Skin of body (tissue), 2 donors: ENCODE data around the gene RNU6-7. TPM values are rescaled to one million over a fixed set of nuclear protein-coding genes. Genes with fewer than 3 reads are reported as not detected.

Source experiments
- DNase-seq: peaks from one replicate; lab custom pipeline; 2025; lab: John Stamatoyannopoulos, UW
- total RNA-seq: library from RNA; depleted of rRNA; stranded (reverse); fragments of >200 nt; gene quantifications from one replicate; pipeline ENCODE4 v1.2.3, GENCODE V29; 2014

RNU6-7 gene
- total RNA-seq, result not detected

DNA sequence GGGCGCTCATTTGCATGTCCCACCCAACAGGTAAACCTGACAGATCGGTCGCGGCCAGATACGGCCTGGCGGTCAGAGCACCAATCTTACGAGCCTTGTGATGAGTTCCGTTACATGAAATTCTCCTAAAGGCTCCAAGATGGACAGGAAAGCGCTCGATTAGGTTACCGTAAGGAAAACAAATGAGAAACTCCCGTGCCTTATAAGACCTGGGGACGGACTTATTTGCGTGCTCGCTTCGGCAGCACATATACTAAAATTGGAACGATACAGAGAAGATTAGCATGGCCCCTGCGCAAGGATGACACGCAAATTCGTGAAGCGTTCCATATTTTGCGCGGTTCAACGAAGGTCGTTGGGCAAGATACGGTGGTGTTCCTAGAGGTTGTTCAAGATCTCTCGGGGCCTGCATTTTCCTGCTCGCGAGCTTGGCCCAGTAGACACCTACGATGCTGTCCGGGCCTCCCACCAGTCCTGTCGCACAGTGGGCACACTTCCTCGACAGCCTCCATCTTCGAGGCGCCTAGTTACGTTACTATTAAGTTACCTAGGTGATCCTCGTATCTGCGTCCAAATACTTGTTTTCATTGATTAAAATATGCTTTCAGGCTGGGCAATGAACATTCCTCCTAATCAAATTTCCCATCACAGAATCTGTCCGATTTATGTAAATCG, at the start of gene RNU6-7:
Gene RNU6-7, plus strand, starts transcription at position 230 of the 675 bp plus-strand sequence.
- DNase-seq, result peak; percentile 25

DNA sequence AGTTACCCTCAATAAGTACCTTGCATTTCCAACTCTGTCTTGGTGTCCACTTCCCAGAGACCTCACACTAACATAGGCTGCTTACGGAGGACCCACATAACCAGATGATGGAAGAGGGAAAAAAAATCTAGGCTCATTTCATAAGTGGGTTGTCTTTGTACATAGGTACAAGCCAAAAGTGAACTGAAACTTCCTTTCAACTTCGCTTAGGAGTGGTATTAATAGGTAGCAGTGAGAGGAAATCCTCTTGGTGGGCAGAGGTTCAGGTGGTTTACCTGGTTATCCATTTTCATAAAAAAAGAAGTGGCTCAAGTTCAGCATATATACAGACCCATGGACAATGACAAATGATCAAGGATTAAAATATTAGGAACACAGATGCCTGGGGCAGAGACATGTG, 35.8 kb upstream of the RNU6-7 start:
- no peak for DNase-seq

DNA sequence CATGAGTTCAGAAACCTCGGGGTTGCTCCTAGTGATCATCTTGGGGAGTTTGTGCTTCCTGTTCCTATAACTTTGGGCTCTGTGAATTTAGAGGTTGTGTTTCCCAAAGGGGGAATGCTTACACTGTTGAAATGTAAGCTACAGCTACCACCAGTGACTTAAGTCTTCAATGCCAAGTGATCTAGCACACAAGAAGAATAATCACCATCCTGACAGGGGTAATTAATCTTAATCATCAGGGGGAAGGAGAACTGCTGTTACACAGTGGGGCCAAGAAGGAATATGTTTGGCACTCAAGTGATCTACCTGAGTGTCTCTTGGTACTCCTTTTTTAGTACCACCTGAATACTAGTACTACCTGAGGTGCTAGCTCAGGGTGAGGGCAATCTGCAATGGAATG, 34.9 kb upstream of the RNU6-7 start:
- DNase-seq, result no peak

DNA sequence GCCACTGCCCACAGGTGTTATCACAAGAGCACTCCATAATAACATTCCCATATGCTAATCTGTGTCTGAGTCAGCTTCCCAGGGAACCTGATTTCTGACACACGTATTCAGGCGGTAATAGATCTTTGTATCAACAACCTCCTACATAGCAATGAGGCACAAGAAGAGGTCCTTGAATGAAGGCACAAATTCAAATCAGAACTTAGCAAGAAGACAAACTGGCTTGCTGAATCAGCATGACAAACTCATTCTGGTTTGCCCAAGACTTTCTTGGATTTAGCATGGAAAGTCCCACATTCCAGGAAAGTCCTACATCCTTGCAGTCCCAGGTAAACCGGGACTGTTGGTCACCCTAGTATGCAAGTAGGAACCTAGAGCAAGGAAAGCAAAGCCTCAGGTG, 33.9 kb upstream of the RNU6-7 start:
- no peak for DNase-seq

DNA sequence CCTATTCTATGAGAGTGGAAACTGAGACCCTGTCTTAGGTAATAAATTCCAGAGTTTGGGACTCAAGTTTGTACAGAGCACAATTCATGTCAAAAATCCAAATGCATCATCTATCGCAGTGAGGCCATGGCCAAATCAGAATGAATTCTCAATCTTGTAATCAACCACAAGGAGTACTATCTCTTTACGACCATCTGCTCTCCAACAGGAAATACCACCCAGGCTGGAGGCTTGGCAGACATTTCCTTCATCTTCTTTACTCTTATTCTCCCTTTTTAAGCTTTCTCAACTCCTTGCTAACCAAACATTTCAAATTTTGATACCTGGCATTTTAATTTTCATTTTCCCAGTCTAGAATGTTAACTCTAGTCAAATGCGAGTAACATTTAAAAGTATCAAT, 32.7 kb upstream of the RNU6-7 start:
- DNase-seq, result no peak

DNA sequence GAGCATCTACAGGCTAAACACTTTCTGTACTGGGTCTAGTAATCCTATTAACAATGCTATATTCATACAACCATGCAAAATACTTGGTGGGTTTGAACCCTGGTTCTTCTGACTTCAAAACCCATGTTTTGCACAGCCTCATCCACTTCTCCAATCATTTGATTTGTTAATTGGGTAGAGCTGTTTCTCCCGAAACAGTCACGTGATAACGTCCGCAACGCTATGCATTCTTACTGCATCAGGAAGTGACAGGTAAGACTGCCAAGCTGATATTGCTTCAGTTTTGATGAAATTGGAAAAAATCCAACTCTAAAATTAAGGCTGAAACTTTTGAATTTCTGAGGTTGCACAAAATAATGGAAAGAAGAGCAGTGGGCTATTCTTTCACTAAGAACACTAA, 30.4 kb upstream of the RNU6-7 start:
- no peak for DNase-seq

DNA sequence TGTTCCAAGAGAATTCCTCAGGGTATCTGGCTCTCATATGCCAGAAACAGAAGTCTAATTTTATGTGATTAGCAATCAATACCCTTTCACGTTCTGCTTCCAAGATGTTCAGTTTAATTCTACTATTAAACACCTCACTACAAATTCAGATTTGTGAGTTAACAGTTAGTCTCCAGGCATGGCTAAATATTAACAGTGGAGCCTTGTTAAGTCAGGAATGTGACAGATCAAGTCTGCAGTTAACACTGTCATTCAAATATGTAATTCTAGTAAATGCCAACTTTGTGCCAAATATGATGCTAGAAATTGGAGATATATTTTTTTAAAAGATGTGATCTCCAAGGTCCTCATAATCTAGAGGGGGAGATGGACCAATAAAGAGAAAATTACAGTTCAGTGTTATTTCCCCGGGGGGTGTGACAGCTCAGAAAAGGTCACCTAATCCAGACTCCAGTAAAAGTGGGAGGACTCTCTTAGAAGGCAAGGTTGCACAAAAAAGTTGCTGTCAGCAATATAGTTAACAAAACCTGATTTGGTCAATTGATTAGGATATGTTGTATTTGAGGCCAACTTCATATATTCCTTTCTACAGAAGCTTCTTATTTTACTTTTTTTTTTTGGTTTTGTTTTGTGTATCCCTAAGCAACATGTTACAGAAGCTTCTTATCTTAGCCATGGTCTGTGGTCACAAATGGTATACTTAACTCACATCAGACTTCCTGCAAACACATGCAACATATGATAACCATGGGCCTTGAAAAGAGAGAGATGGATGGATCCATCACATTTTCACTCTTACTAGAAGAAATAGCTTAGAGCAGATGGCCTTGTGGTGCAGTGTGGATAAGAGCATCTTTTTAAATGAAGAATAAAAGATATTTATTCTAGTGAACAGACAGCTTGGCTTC, 18.4 kb upstream of the RNU6-7 start:
- DNase-seq, result no peak

DNA sequence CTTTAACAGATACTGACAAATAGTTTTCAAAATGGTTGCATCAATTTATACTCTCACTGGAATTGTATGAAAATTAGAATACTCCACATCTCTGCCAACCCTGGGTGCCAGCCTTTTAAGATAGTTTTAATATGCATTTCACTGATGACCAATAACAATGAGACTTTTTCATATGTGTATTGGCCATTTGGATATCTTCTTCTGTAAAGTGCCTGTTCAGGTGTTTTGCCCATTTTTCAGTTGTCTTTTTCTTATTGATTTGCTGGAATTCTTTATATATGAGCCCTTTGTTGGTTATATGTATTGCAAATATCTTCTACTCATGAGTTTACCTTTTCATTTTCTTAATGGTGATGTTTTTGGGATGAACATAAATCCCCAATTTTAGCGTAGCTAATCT, 16.7 kb upstream of the RNU6-7 start:
- no peak for DNase-seq

DNA sequence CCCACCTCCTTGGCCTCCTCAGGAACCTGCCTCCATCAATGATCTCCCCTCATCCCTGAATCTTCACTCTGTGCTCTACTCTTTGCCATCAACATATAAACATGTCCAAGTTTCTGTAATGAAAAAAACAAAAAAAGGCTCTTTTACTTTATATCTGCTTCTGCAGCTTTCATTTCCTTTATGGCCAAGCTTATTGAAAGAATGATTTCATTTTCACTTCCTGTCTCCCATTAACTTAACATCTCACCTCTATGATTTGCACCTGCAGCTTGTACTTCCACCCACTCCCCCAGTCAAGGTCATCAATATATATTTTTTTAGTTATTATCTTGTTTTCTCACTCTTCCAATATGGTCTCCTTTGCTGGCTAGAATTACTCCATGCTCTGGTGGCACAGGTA, 15.6 kb upstream of the RNU6-7 start:
- DNase-seq, result no peak

DNA sequence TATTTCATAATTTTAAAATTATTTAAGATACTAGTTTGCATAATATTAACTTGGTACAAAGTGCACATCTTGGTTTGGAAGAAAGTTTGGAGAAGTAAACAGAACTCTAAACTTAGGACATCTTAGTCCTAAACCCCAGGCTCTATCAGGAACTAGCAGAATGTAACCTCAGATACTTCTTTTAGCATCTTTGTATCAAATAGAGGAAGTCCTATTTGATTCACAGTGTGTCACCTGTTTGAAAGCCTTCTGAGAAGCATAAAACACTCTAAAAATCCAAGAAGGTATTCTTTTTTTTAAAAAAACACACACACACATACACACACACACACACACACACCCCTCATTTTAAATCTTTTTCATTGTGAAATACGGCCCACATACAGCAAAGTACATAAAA, 12.0 kb upstream of the RNU6-7 start:
- DNase-seq, result no peak

DNA sequence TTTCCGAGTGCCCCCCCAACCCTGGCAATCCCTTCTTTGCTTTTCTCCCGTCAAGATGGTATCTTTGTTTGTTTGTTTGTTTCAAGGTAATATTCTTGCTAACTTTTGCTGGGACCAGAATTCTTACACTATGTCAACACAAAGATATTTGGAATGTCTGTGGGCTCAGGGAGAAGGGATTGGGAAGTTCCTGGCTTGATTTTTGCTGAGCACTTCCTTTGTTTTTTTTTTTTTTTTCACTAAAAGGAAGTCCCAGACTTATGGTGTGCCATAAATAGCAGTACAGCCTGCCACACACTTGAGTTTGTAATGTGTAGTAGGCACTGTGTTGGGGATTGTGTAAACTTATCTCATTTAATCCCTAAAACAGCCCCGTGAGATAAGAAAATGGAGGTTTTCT, 11.2 kb upstream of the RNU6-7 start:
- DNase-seq, result no peak

DNA sequence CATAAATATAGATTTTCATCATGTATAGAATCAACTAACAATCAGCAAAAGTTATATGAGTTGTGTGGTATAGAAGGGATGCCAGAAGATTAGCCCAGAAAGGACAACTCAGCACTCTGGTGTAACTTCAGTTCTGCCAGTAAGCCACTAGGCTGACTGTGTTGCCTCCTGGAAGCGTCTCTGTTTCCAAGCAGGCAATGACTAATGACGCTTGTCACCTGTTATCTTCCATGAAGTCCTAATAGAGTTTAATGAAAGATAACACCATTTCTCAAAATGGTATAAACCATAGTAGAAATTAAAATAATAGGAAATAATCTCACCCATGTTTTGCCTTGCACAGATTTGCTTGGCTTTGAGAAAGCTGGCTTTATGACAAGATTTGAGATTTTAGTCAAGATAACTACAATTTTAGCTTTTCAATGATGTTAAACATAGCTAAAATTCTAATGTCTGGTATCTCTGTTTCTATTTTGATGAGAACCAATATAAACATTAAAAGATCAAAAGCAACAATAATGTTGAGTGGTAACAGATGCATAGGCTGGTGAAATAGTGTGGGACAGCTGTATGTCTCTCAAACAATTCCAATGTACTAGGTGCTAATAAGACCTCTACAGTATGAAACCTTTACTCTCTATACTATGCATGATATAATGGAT, 9.0 kb upstream of the RNU6-7 start:
- DNase-seq, result no peak

DNA sequence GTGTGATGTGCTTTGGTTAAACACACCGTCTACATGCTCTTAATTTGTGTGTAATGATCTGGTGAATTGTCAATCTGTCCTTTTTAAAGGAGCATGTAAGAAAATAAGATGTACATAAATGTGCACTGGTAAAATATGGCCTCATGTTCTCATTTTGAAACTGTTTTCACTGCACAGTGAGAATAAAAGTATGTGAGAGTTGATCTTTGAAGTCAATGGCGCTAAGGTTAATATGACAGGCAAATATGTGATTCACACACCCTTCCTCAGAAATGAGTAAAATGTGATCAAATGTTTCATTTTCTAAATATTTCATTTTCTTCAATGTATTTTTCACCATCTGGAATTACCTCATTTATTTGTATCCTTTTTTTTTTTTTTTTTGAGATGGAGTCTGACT, 8.3 kb upstream of the RNU6-7 start:
- DNase-seq, result no peak

DNA sequence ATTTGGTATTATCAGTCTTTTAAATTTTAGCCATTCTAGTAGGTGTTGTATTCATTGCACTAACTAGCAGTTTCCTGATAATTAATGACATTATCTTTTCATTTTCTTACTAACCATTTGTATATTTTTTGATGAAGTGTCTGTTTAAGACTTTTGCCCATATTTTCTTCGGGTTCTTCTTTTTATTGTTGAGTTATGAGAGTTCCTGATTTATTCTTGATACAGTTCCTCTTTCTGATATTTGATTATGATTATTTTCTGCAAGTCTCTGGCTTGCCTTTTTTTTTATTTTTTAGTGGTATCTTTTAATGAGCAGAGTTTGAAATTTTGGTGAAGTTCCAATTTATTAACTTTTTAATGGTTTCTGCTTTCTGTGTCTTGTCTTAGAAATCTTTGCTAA, 6.2 kb upstream of the RNU6-7 start:
- no peak for DNase-seq

DNA sequence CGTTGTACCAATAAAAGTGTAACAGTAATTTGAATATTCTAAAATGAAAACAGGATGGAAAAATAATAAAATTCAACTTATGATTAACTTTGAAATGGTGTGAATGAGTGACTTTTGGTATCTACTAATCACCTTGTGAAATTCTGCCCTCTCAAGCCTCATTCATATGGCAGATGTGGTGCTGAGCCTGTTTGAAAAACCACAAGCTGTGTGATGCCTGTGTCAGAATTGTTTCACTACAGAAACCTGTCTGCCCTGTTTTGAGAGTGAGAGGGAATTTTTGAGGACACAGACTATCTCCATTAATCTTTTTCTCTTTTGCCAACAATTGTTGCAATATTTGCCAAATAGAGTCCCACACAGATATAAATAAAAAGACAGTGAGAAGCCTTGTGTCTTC, 3.9 kb upstream of the RNU6-7 start:
- DNase-seq, result no peak

DNA sequence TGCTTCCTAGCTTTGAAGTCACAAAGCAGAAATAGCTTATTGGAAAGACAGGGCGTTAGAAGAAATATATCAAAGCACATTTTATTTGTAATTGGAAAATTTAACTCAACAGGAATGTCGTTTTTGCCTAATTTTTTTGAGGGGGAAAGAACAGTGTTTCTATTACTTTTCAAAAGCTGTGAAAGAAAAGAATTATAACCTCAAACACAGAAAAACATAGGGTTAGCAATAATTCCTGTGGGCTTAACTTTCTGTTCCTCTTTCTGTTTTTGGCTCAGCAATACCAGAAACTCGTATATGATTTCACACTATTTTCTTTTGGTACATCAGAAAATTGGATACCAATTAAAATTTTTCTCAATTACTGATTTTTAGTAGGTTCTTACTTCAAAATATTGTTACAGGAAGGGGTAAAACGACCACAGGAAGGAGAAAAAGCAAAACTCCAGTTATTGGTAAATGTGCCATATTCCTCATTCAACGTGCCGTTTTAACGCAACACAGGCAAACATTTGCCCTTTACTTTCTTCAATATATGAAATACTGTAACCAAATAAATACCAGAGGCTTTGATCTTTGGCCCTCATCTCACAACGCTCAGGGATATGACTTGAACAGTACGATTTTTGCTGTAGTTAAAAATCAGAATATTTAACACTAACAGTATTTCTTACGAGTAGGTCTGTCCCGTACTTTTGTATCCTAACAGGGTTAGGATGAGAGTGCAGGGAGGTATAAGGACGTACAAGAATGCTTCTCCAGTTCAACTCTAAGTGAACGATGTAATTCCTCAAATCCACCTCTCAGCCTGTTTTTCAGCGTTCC, 1.3 kb upstream of the RNU6-7 start:
- no peak for DNase-seq

DNA sequence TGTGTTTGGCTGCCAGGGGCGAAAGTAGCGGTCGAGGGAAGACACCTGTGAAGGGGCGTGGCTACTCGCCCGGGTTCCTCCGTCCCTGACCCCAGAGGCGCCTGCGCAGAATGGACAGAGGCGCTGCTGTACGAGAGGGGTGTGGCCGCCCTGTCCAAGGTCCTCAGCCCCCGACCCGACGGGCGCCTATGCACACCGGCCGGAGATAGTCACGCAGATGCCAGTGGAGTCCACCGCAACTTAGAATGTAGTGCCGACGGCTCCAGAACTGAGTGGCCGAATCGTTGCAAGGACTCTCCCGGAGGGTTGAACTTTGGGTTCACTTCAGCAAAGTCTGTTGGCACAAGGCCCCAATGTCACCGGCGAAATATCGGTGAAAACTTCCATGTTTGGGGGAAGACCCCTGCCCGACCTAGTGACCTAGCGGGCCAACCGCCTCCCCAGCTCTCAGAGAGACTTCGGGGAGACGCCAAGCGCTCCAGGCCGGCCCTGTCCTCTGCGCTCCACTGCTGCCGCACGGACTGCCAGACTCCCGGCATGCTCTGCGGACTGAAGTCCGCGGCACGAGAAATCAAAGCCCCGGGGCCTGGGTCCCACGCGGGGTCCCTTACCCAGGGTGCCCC, 541 bp upstream of the RNU6-7 start:
- DNase-seq, result peak; percentile 32

DNA sequence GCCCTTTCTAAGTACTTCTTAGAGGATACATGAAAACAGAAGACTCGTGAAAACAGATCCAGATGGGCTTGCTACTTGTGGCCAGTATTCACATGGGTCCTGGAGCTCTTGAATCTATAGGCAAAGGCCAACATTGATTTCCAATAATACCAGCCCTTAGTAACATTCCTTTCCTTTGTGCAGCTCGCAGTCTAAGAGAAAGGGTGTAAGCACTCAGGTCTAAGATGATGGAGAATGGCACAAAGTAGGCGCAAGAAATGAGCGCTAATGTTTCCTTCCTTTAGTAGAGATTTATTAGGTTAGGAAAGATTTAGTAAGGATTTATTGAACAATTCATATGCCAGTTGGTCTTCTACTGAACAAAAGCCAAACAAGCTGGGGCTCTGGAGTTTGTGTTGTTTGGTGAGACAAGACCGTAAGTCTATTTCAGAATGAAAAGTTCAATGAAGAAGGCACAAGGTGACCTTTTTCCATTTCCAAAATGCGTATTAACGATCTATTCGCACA, 699 bp downstream of the RNU6-7 start:
- peak; percentile 27 for DNase-seq

DNA sequence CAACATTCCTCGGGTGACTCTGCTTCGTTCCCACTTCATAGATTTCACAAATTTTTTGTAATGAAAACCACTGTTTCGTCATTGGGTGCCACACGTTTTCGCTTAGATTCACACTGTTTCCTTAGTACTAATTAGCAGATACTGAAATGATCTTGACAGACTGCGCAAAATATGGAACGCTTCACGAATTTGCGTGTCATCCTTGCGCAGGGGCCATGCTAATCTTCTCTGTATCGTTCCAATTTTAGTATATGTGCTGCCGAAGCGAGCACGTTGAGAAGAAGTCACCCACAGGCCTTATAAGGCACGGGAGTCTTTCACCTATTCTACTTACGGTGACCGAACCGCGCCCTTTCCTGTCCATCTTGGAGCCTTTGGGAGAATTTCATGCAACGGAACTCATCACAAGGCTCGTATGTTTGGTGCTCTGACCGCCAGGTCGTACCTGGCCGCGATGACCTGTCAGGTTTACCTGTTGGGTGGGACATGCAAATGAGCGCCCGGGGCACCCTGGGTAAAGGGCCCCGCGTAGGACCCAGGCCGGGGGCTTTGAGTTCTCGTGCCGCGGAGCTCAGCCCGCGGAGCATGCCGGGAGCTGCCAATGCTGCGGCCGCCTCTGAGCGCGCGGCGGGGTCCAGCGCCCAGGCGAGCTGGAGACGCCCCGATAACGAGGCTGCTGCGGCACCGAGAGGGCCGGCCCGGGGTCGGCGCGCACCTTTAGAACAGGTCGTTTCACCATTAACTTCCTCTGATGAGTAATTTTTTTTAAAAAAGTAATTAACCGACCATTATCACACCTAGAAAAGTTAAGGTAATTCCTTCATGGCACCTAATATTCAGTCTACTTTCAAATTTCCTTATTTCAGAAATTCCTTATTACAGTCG, 1.4 kb downstream of the RNU6-7 start, which contains the start of gene RNU6-8:
Gene RNU6-8, minus strand, starts transcription at position 272 of the 885 bp plus-strand sequence.
- peak; percentile 90 for DNase-seq

DNA sequence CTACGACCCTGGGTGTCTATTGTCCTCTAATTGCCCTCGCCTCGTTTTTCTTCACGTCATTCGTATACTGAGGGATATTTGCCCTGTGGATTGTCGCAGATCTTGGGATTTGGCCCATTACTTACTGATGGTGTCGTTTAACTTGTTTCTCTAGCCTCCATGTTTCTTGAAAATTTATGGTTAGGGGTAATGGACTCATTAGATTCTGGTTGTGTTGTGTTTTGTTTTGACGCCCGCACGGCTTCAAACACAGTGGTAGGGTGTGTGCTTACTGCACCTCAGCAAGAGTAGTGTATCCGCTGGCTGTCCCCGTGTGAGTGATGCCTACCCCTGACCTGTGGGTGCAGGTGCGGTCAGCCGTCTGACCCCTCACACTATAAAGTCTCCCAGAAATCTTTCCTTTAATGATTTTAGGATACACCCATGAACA, 2.1 kb downstream of the RNU6-7 start:
- DNase-seq, result no peak
